ENCODE measurements around the gene TLR10.

- TF ChIP-seq CTCF (IDR thresholded peaks at IDR 0.05), result no peak
- no peak for TF ChIP-seq POLR2A (IDR thresholded peaks at IDR 0.05)
Measured at GRCh38 chr4:38823766-38824165, 41.0 kb upstream of the TLR10 start.

Measured in breast epithelium (tissue), 3 donors.